ENCODE results near the gene RAB33A.
"Not testable (repeated sequence)": the region's sequence is repeated elsewhere in the genome, so short reads cannot be mapped to it uniquely, and the experiment has no call there.

RAB33A gene

GRCh38 chrX:130172127-130172845 lies 524 bp downstream of the RAB33A start:
- DNase-seq (ENCODE audit: low spot score): no peak

- DNase-seq (ENCODE audit: low spot score): no peak
Measured at GRCh38 chrX:130173190-130173895, 1.6 kb downstream of the RAB33A start.

- no peak for DNase-seq (ENCODE audit: low spot score)
Measured at GRCh38 chrX:130174045-130174704, 2.4 kb downstream of the RAB33A start.

- DNase-seq (ENCODE audit: low spot score): no peak
Measured at GRCh38 chrX:130174937-130175336, 3.2 kb downstream of the RAB33A start.

- DNase-seq (ENCODE audit: low spot score): no peak
Measured at GRCh38 chrX:130176354-130176776, 4.6 kb downstream of the RAB33A start.

GRCh38 chrX:130176942-130177341 lies 5.2 kb downstream of the RAB33A start:
- no peak for DNase-seq (ENCODE audit: low spot score)

GRCh38 chrX:130179170-130179569 lies 7.4 kb downstream of the RAB33A start:
- DNase-seq (ENCODE audit: low spot score): no peak

GRCh38 chrX:130179579-130180215 lies 7.9 kb downstream of the RAB33A start:
- no peak for DNase-seq (ENCODE audit: low spot score)

- no peak for DNase-seq (ENCODE audit: low spot score)
Measured at GRCh38 chrX:130184168-130184567, 12.4 kb downstream of the RAB33A start.

- DNase-seq (ENCODE audit: low spot score): no peak
Measured at GRCh38 chrX:130184857-130185256, 13.1 kb downstream of the RAB33A start.

- DNase-seq (ENCODE audit: low spot score): no peak
Measured at GRCh38 chrX:130186651-130187050, 14.9 kb downstream of the RAB33A start.

GRCh38 chrX:130190801-130191200 lies 19.0 kb downstream of the RAB33A start:
- no peak for DNase-seq (ENCODE audit: low spot score)

- DNase-seq (ENCODE audit: low spot score): no peak
Measured at GRCh38 chrX:130196466-130196865, 24.7 kb downstream of the RAB33A start.

- no peak for DNase-seq (ENCODE audit: low spot score)
Measured at GRCh38 chrX:130197464-130197863, 25.7 kb downstream of the RAB33A start.

- no peak for DNase-seq (ENCODE audit: low spot score)
Measured at GRCh38 chrX:130204647-130205046, 32.9 kb downstream of the RAB33A start.

GRCh38 chrX:130211415-130212186 lies 39.8 kb downstream of the RAB33A start:
- no peak for DNase-seq (ENCODE audit: low spot score)

GRCh38 chrX:130212371-130212770 lies 40.6 kb downstream of the RAB33A start:
- no peak for DNase-seq (ENCODE audit: low spot score)

GRCh38 chrX:130213376-130213775 lies 41.6 kb downstream of the RAB33A start:
- no peak for DNase-seq (ENCODE audit: low spot score)

GRCh38 chrX:130216320-130216719 lies 44.6 kb downstream of the RAB33A start:
- DNase-seq (ENCODE audit: low spot score): no peak

- DNase-seq (ENCODE audit: low spot score): no peak
Measured at GRCh38 chrX:130224810-130225209, 53.0 kb downstream of the RAB33A start.

- DNase-seq (ENCODE audit: low spot score): no peak
Measured at GRCh38 chrX:130228871-130229270, 57.1 kb downstream of the RAB33A start.

- not testable (repeated sequence) for DNase-seq (ENCODE audit: low spot score)
Measured at GRCh38 chrX:130231184-130231583, 59.4 kb downstream of the RAB33A start.

All from iPS-NIHi11 (cell line).